GM18517 (cell line): ENCODE results near the gene SRP68.

ENCODE experiments used
- ATAC-seq: cut with Tn5 transposase; IDR thresholded peaks from one replicate; pipeline ENCODE4 v1.9.1; 2021; ENCODE audit warnings: mild to moderate bottlenecking, moderate library complexity; ENCODE audit not compliant: unreplicated experiment

Gene SRP68

DNA sequence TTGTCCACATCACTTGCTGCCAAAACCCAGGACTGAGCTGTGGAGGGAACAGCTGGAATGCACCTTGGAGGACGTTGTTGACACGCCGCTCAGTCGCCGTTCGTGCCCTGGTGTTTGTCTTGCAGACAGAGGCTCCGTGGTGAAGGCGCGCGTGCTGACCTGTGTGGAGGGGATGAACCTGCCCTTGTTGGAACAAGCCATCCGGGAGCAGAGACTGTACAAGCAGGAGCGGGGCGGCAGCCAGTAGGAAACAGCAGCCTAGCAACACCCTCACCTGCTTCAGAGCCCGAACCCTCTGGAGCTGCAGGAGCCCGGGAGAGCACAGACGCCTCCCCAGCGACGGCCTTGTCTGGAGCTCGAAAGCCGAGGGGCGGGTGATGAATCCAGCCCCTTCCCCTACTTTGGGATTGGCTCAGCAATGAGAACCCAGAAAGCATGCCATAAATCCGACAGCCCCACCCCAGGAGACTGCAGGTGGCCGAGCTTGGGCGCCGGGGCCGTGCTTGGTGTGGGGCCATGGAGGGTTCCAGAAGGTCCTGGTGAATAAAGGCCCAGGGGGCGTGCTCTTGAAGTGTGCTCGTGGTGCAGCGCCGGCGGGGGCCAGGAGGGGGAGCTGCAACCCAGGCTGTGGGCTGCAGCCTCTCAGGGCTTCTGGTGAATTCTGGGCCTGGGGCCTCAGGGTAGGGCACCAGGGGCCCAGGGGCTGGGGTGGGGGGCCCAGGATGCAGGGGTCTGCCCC, 72.1 kb downstream of the SRP68 start:
- no peak for ATAC-seq

- ATAC-seq = no peak
Observed at GRCh38 chr17:75998327-75998795, 74.0 kb downstream of the SRP68 start.

DNA sequence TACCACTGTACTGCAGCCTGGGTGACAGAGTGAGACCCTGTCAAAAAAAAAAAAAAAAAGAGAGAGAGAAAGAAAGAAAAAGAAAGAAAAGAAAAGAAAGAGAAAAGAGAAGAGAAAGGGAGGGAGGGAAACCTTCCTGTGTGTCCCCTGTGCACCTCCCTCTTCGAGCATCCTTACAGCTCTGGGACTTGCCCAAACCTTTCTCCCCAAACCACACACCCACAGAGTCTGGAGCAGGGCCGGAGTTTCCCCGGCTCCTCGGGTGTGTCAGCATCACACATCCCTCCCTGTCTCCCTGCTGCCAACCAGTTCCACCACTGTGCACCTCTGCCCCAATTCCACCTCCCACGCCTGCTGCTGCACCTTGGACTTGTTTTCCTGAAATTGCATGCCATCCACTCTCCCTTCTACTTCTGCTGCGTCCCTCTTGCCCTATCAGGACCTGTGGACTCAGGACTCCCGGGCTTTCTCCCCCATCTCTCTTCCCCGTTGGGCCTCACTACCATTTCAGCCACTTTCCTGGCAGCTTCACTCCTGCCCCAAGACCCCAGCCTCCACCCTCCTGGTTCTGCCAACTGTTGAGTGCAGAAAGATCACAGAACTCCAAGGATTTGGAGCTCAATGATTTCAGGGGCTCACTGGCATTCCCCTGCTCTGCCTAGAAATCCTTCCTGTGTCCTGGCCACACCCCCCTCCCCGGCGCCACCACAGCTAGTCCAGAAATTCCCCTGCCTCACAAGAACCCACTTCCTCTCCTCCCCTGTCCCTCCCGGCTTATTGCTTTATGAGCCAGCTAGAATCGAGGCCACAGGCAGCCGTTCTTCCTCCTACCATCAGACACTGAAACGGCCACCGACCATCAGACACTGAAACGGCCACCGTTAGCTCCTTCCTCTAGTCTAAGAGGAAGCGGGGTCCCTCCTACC, 75.4 kb downstream of the SRP68 start:
- no peak for ATAC-seq

DNA sequence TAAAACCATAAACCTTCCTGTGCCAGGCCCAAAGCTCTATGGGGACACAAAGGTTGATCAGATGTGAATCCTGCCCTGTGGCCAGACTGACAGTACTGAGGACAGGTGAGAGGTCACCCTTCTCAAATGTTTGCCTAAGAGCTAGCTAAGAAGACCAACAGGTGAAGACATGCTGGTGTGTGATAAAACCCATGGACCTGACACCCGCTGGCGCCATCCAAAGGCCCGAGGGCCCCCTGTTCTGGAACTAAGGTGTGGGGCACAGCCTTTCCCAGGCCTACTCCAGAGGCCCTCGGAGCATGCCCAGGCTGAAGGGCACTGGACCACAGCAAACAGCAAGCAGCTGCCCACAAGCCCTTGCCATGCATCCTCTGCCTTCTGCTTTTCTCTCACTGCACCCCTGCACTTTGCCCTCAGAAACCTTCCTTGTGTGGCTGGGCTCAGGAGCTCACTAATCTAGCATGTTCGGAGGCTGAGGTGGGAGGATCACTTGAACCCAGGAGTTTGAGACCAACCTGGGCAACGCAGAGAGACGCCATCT, 76.9 kb downstream of the SRP68 start:
- ATAC-seq = no peak

- ATAC-seq = no peak
Observed at GRCh38 chr17:75994802-75995370, 77.4 kb downstream of the SRP68 start.

GRCh38 chr17:75991396-75991795, 80.9 kb downstream of the SRP68 start:
- no peak for ATAC-seq
